Measurements from ENCODE around the gene MCM9.
A peak's percentile ranks its signal among the peaks of the same experiment; 100 is the strongest.
"Not testable (repeated sequence)": the region's sequence is repeated elsewhere in the genome, so short reads cannot be mapped to it uniquely, and the experiment has no call there.

The MCM9 gene

DNA sequence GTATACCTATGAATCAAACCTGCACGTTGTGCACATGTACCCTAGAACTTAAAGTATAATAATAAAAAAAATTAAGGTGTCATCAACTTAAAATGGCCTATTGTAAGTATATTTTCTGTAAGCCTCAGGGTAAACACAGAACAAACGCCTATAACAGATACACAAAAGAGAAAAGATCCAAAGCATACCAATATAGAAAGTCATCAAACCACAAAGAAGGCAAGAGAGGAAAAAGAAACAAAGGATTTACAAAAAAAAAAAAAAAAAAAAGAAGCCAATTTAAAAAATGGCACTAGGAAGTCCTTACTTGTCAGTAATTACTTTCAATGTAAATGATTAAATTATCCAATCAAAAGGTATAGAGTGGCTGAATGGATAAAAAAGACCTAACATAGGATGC, 65.6 kb downstream of the MCM9 start:
- Histone ChIP-seq H3K4me3 (ENCODE audit: low read depth, low read length) (no peak overlapping the region), H3K27me3 (replicated peaks) (no peaks in the 10 kb centered on the region), H3K27ac (peak overlapping the region; percentile 25), H3K36me3 (replicated peaks) (no peaks in the 10 kb centered on the region)
- in situ Hi-C loops (cut with HindIII; ENCODE audit: low pct_ligation_motif_present, low sequenced_read_pairs), result no loop called here
- no peak for DNase-seq
- TF ChIP-seq, protein P1, sequence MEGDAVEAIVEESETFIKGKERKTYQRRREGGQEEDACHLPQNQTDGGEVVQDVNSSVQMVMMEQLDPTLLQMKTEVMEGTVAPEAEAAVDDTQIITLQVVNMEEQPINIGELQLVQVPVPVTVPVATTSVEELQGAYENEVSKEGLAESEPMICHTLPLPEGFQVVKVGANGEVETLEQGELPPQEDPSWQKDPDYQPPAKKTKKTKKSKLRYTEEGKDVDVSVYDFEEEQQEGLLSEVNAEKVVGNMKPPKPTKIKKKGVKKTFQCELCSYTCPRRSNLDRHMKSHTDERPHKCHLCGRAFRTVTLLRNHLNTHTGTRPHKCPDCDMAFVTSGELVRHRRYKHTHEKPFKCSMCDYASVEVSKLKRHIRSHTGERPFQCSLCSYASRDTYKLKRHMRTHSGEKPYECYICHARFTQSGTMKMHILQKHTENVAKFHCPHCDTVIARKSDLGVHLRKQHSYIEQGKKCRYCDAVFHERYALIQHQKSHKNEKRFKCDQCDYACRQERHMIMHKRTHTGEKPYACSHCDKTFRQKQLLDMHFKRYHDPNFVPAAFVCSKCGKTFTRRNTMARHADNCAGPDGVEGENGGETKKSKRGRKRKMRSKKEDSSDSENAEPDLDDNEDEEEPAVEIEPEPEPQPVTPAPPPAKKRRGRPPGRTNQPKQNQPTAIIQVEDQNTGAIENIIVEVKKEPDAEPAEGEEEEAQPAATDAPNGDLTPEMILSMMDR (IDR thresholded peaks at IDR 0.05; ENCODE audit: low read depth, low read length, missing control alignments), result no peak

DNA sequence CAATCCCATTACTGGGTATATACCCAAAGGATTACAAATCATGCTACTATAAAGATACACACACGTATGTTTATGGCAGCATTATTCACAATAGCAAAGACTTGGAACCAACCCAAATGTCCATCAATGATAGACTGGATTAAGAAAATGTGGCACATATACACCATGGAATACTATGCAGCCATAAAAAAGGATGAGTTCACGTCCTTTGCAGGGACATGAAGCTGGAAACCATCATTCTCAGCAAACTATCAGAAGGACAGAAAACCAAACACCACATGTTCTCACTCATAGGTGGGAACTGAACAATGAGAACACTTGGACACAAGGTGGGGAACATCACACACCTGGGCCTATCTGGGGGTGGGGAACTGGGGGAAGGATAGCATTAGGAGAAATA, 66.1 kb downstream of the MCM9 start:
- H3K4me3 ChIP-seq (ENCODE audit: low read depth, low read length); H3K27me3 ChIP-seq (replicated peaks); in situ Hi-C loops (cut with HindIII; ENCODE audit: low pct_ligation_motif_present, low sequenced_read_pairs); DNase-seq; H3K36me3 ChIP-seq (replicated peaks): not testable (repeated sequence)
- peak overlapping the region; percentile 25 for H3K27ac ChIP-seq

DNA sequence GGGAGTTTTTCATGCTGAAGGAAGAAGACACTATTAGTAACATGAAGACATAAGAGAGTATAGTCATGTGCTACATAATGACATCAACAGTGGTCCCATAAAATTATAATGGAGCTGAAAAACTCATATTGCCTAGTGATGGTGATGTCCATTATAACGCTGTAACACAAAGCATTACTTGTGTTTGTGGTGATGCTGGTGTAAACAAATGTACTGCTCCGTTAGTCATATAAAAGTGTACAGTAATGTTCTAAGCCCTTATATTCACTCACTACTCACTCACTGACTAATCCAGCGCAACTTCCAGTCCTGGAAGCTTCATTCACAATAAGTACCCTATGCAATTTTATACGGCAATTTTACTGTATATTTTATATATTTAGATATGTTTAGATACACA, 67.8 kb downstream of the MCM9 start:
- Histone ChIP-seq H3K27ac (no peak overlapping the region), H3K36me3 (replicated peaks) (no peaks in the 10 kb centered on the region), H3K27me3 (replicated peaks) (no peaks in the 10 kb centered on the region), H3K4me3 (ENCODE audit: low read depth, low read length) (no peak overlapping the region)
- no peak for DNase-seq
- TF ChIP-seq, protein P1 (IDR thresholded peaks at IDR 0.05; ENCODE audit: low read depth, low read length, missing control alignments), result no peak
- in situ Hi-C loops (cut with HindIII; ENCODE audit: low pct_ligation_motif_present, low sequenced_read_pairs), result no loop called here

DNA sequence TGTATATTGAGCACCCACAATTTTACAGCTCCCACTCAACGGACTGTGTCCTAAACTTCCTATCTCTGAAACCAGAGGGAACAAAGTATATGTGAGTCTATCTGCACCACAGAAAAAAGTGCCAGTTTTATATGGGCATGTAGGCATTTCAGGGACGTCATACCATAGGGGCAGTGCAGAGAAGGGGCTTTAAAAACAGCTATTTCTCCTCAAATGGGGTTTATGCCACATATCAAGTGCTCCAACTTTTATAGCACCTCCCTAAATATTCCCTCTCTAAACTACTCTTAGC, 69.9 kb downstream of the MCM9 start:
- in situ Hi-C loops (cut with HindIII; ENCODE audit: low pct_ligation_motif_present, low sequenced_read_pairs), result no loop called here
- TF ChIP-seq, protein P1 (IDR thresholded peaks at IDR 0.05; ENCODE audit: low read depth, low read length, missing control alignments), result no peak
- no peak overlapping the region for H3K4me3 ChIP-seq (ENCODE audit: low read depth, low read length)
- no peak for DNase-seq
- no peaks in the 10 kb centered on the region for H3K27me3 ChIP-seq (replicated peaks)
- no peaks in the 10 kb centered on the region for H3K36me3 ChIP-seq (replicated peaks)
- no peak overlapping the region for H3K27ac ChIP-seq

DNA sequence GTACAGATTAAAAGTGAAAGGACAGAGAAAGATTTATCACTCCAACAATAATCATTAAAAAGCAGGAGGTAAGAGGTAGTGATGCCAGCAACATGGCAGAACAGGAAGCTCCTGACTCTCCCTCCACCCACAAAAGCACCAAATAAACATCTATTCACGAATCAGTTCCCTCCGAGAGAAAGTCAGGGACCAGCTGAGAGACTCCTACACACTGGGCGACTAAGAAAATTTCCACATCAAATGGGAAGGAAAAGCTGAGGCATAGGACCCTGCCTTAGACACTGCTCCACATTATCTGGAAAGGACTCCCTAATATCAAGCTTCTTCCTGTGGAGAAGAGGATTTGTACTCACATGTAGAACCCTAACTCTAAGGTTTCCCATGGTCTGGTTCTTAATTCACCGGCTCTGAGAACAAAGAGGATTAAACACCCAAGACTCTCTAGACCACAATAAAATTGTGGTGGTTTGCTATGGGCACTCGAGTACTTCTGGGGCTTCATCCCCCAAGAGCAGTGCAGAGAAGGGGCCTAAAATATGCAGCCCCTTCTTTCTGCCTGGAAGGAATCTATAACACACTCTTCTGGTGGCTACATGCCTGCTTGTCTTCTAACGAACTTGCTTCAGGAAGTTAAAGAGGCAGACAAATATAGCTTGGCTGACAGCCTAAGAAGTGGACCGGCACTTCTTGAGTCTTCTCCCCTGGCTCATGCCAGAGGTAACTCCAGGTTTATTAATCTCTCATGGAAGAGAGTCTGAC, 70.4 kb downstream of the MCM9 start:
- DNase-seq, result no peak
- in situ Hi-C loops (cut with HindIII; ENCODE audit: low pct_ligation_motif_present, low sequenced_read_pairs), result no loop called here
- TF ChIP-seq, protein P1 (IDR thresholded peaks at IDR 0.05; ENCODE audit: low read depth, low read length, missing control alignments), result no peak
- no peaks in the 10 kb centered on the region for H3K27me3 ChIP-seq (replicated peaks)
- H3K4me3 ChIP-seq (ENCODE audit: low read depth, low read length), result no peak overlapping the region
- H3K27ac ChIP-seq, result no peak overlapping the region
- no peaks in the 10 kb centered on the region for H3K36me3 ChIP-seq (replicated peaks)

DNA sequence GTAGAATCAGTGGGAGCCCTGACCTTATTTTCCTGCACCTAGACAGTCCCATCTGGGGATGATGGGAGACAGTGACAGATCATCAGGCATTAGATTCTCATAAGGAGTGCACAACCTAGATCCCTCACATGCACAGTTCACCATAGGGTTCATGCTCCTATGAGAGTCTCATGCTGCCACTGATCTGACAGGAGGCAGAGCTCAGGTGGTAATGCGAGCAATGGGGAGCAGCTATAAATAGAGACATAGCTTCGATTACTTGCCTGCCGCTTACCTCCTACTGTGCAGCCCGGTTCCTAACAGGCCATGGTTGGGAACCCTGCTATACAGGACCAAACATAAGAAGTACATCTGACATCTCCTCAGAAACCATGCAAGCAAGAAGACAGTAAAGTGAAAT, 72.5 kb downstream of the MCM9 start:
- no peak overlapping the region for H3K27ac ChIP-seq
- no peaks in the 10 kb centered on the region for H3K36me3 ChIP-seq (replicated peaks)
- no peak for DNase-seq
- in situ Hi-C loops (cut with HindIII; ENCODE audit: low pct_ligation_motif_present, low sequenced_read_pairs), result no loop called here
- TF ChIP-seq, protein P1 (IDR thresholded peaks at IDR 0.05; ENCODE audit: low read depth, low read length, missing control alignments), result no peak
- H3K27me3 ChIP-seq (replicated peaks), result no peaks in the 10 kb centered on the region
- H3K4me3 ChIP-seq (ENCODE audit: low read depth, low read length), result no peak overlapping the region

All from brain microvascular endothelial cell (primary cell).